ENCODE results near the gene CNPY3. TPM values are rescaled to one million over a fixed set of nuclear protein-coding genes. Genes with fewer than 3 reads are reported as not detected.

CNPY3 gene
- polyA plus RNA-seq, 1 experiment, result 50.6 TPM

- CTCF ChIA-PET, result no interaction called here
- H3K27me3 ChIP-seq (ENCODE audit: control insufficient read depth, insufficient read depth, low read length), result peaks cover 2% of the 10 kb centered on the region
- H3K36me3 ChIP-seq (ENCODE audit: control insufficient read depth, insufficient read depth, low read length), result no peaks in the 10 kb centered on the region
- TF ChIP-seq CTCF (IDR thresholded peaks at IDR 0.05; ENCODE audit: insufficient read depth, low read depth, low read length), result no peak
- POLR2A ChIA-PET, result no interaction called here
- H3K4me3 ChIP-seq (ENCODE audit: low read depth, low read length), result no peak overlapping the region
- DNase-seq (ENCODE audit: low read depth), result no peak
Measured at GRCh38 chr6:42909835-42910234, 19.4 kb upstream of the CNPY3 start.

GRCh38 chr6:42911171-42912021, 17.9 kb upstream of the CNPY3 start:
- Histone ChIP-seq H3K4me3 (ENCODE audit: low read depth, low read length) (0 out of 2 replicates have a peak overlapping the region, but pooled peaks have one; percentile 1), H3K36me3 (ENCODE audit: control insufficient read depth, insufficient read depth, low read length) (no peaks in the 10 kb centered on the region), H3K27me3 (ENCODE audit: control insufficient read depth, insufficient read depth, low read length) (peaks cover 2% of the 10 kb centered on the region)
- DNase-seq (ENCODE audit: low read depth), result no peak
- ChIA-PET CTCF (no interaction called here), POLR2A (no interaction called here)
- TF ChIP-seq CTCF (IDR thresholded peaks at IDR 0.05; ENCODE audit: insufficient read depth, low read depth, low read length), result no peak

- CTCF ChIA-PET, result interaction anchor here (1.2 to 3.9 kb wide), 3 partner anchors 10 to 13 kb away, joined by 3 to 23 read pairs (median 3); no protein-coding TSS in a partner anchor
- TF ChIP-seq CTCF (IDR thresholded peaks at IDR 0.05; ENCODE audit: insufficient read depth, low read depth, low read length), result no peak
- POLR2A ChIA-PET, result no interaction called here
- no peak overlapping the region for H3K4me3 ChIP-seq (ENCODE audit: low read depth, low read length)
- H3K36me3 ChIP-seq (ENCODE audit: control insufficient read depth, insufficient read depth, low read length), result no peaks in the 10 kb centered on the region
- DNase-seq (ENCODE audit: low read depth), result no peak
- peaks cover 2% of the 10 kb centered on the region for H3K27me3 ChIP-seq (ENCODE audit: control insufficient read depth, insufficient read depth, low read length)
Measured at GRCh38 chr6:42914546-42914945, 14.7 kb upstream of the CNPY3 start.

- CTCF ChIA-PET, result interaction anchor here (0.5 to 3.9 kb wide), 3 partner anchors 11 to 55 kb away, joined by 3 to 23 read pairs (median 3); no protein-coding TSS in a partner anchor
- DNase-seq (ENCODE audit: low read depth), result no peak
Measured at GRCh38 chr6:42915732-42916131, 13.5 kb upstream of the CNPY3 start, which contains the start of gene PTCRA. TSS of gene PTCRA (plus strand) at chr6:42916053. CDS start at chr6:42916070, 17 bp downstream.

More at GRCh38 chr6:42915732-42916131, 13.5 kb upstream of the CNPY3 start, which contains the start of gene PTCRA:
- POLR2A ChIA-PET, result no interaction called here
- Histone ChIP-seq H3K36me3 (ENCODE audit: control insufficient read depth, insufficient read depth, low read length) (no peaks in the 10 kb centered on the region), H3K4me3 (ENCODE audit: low read depth, low read length) (no peak within 1 kb of the TSS), H3K27me3 (ENCODE audit: control insufficient read depth, insufficient read depth, low read length) (peaks cover 2% of the 10 kb centered on the region)
- no peak for TF ChIP-seq CTCF (IDR thresholded peaks at IDR 0.05; ENCODE audit: insufficient read depth, low read depth, low read length)

Measured in BJ (cell line).